Measurements from ENCODE around the gene DIP2A.

GRCh38 chr21:46564391-46564790 lies 105.7 kb downstream of the DIP2A start:
- no peak for TF ChIP-seq GATA3 (IDR thresholded peaks at IDR 0.05; ENCODE audit: low read depth, low read length)
- no peak for TF ChIP-seq GATA2 (IDR thresholded peaks at IDR 0.05; ENCODE audit: low read depth, low read length)

All from SH-SY5Y (cell line).